WTC11 (cell line): ENCODE measurements around the gene TXNRD2. TPM values are rescaled to one million over a fixed set of nuclear protein-coding genes. Genes with fewer than 3 reads are reported as not detected.

Experiments used
- ATAC-seq: fragments of 200-7000 bp; cut with Tn5 transposase; 2 replicates; pipeline ENCODE4 v1.10.0; 2021; ENCODE audit warnings: mild to moderate bottlenecking, moderate library complexity
- CTCF ChIA-PET: fragments of 300-600 bp; sonication (Branson Sonifier 250); formaldehyde crosslinking; loops from one replicate; lab custom pipeline; 2021; ENCODE audit warnings: antibody characterized with exemption; lab: Charles Lee
- POLR2A ChIA-PET: fragments of 350-600 bp; sonication (Branson Sonifier 250); formaldehyde crosslinking; loops from one replicate; lab custom pipeline; 2021; ENCODE audit warnings: antibody characterized with exemption; lab: Charles Lee
- DNase-seq: peaks from one replicate; pipeline ENCODE4 v3.0.0; 2021; ENCODE audit warnings: low spot score
- H3K27ac Mint-ChIP-seq: 2 replicates; pipeline ENCODE4 v1.8.0; 2021; ENCODE audit warnings: mixed read lengths
- H3K27me3 Mint-ChIP-seq: 2 replicates; pipeline ENCODE4 v1.8.0; 2021; ENCODE audit warnings: low read depth, mild to moderate bottlenecking, moderate library complexity, mixed read lengths
- H3K36me3 Mint-ChIP-seq: 2 replicates; pipeline ENCODE4 v1.8.0; 2021; ENCODE audit warnings: mixed read lengths
- H3K4me1 Mint-ChIP-seq: 2 replicates; pipeline ENCODE4 v1.8.0; 2022; ENCODE audit warnings: mixed read lengths
- H3K4me3 Mint-ChIP-seq: 2 replicates; pipeline ENCODE4 v1.8.0; 2021; ENCODE audit warnings: mild to moderate bottlenecking, moderate library complexity, mixed read lengths
- H3K9me3 Mint-ChIP-seq: 2 replicates; pipeline ENCODE4 v1.8.0; 2021; ENCODE audit warnings: mixed read lengths
- ATF1 ChIP-seq: sonication (generic); formaldehyde crosslinking; IDR thresholded peaks from 2 replicates; pipeline ENCODE4 v1.8.1; 2023; ENCODE audit warnings: mild to moderate bottlenecking, moderate library complexity, missing genetic modification reagents
- CREB1 ChIP-seq: sonication (generic); formaldehyde crosslinking; IDR thresholded peaks from 2 replicates; pipeline ENCODE4 v1.8.0; 2023; ENCODE audit warnings: mild to moderate bottlenecking, missing genetic modification reagents
- FOXJ3 ChIP-seq: sonication (generic); formaldehyde crosslinking; IDR thresholded peaks from 2 replicates; pipeline ENCODE4 v1.9.0; 2021; ENCODE audit warnings: missing genetic modification reagents, mild to moderate bottlenecking, borderline replicate concordance
- FOXP1 ChIP-seq: sonication (generic); formaldehyde crosslinking; IDR thresholded peaks from 2 replicates; pipeline ENCODE4 v1.8.0; 2022; ENCODE audit warnings: missing genetic modification reagents, mild to moderate bottlenecking, moderate library complexity, borderline replicate concordance
- GRHL2 ChIP-seq: fragments of 250-450 bp; sonication (Bioruptor Pico); IDR thresholded peaks from 2 replicates; pipeline ENCODE4 v1.8.0; 2022; ENCODE audit warnings: mild to moderate bottlenecking, moderate library complexity; ENCODE audit not compliant: insufficient replicate concordance, severe bottlenecking
- IRF2 ChIP-seq: sonication (generic); formaldehyde crosslinking; IDR thresholded peaks from 2 replicates; pipeline ENCODE4 v1.8.0; 2022; ENCODE audit warnings: low read depth, missing genetic modification reagents, borderline replicate concordance
- JUN ChIP-seq: sonication (generic); formaldehyde crosslinking; IDR thresholded peaks from 2 replicates; pipeline ENCODE4 v1.8.0; 2023; ENCODE audit warnings: mild to moderate bottlenecking, missing genetic modification reagents
- OVOL2 ChIP-seq: fragments of 250-450 bp; sonication (Bioruptor Pico); IDR thresholded peaks from 2 replicates; pipeline ENCODE4 v1.9.0; 2021; ENCODE audit warnings: mild to moderate bottlenecking, borderline replicate concordance
- PRRX2 ChIP-seq: fragments of 250-450 bp; sonication (Bioruptor Pico); IDR thresholded peaks from 2 replicates; pipeline ENCODE4 v1.8.0; 2021; ENCODE audit warnings: mild to moderate bottlenecking
- SMAD3 ChIP-seq: sonication (generic); formaldehyde crosslinking; IDR thresholded peaks from 2 replicates; pipeline ENCODE4 v1.8.0; 2022; ENCODE audit warnings: missing genetic modification reagents, mild to moderate bottlenecking, borderline replicate concordance
- TCF7 ChIP-seq: sonication (generic); formaldehyde crosslinking; IDR thresholded peaks from 2 replicates; pipeline ENCODE4 v1.8.0; 2022; ENCODE audit warnings: mild to moderate bottlenecking, low read depth, missing genetic modification reagents, moderate library complexity
- ZNF396 ChIP-seq: fragments of 250-450 bp; sonication (Bioruptor Pico); IDR thresholded peaks from 2 replicates; pipeline ENCODE4 v1.8.0; 2021; ENCODE audit warnings: mild to moderate bottlenecking, moderate library complexity, borderline replicate concordance
- total RNA-seq: library from RNA; stranded (reverse); gene quantifications from 3 replicates; pipeline ENCODE4 v1.2.3, GENCODE V29; 2021
- TF ChIP-seq, protein P1 (sequence below): sonication (generic); formaldehyde crosslinking; IDR thresholded peaks from 2 replicates; pipeline ENCODE4 v1.8.0; 2023; ENCODE audit warnings: missing genetic modification reagents, mild to moderate bottlenecking, borderline replicate concordance
- TF ChIP-seq, protein P2 (sequence below): sonication (generic); formaldehyde crosslinking; IDR thresholded peaks from 2 replicates; pipeline ENCODE4 v1.8.0; 2022; ENCODE audit warnings: missing genetic modification reagents
- TF ChIP-seq, protein P3 (sequence below): sonication (generic); formaldehyde crosslinking; conservative IDR thresholded peaks from 2 replicates; pipeline ENCODE4 v1.8.1; 2023; ENCODE audit warnings: mild to moderate bottlenecking, low read depth, missing genetic modification reagents, moderate library complexity
- TF ChIP-seq, protein P4 (sequence below): sonication (generic); formaldehyde crosslinking; IDR thresholded peaks from 2 replicates; pipeline ENCODE4 v1.8.1; 2022; ENCODE audit warnings: mild to moderate bottlenecking, moderate library complexity, missing genetic modification reagents
- TF ChIP-seq, protein P5 (sequence below): sonication (generic); formaldehyde crosslinking; IDR thresholded peaks from 2 replicates; pipeline ENCODE4 v1.8.0; 2023; ENCODE audit warnings: mild to moderate bottlenecking, missing genetic modification reagents
- TF ChIP-seq, protein P6 (sequence below): sonication (generic); formaldehyde crosslinking; IDR thresholded peaks from 2 replicates; pipeline ENCODE4 v1.8.1; 2022; ENCODE audit warnings: missing genetic modification reagents, borderline replicate concordance
- TF ChIP-seq, protein P7 (sequence below): fragments of 200-600 bp; IDR thresholded peaks from 2 replicates; pipeline ENCODE4 v1.8.0; 2022; ENCODE audit warnings: antibody characterized with exemption

TXNRD2 gene
- total RNA-seq, 1 experiment from 2014 or later = 15.9 TPM

DNA sequence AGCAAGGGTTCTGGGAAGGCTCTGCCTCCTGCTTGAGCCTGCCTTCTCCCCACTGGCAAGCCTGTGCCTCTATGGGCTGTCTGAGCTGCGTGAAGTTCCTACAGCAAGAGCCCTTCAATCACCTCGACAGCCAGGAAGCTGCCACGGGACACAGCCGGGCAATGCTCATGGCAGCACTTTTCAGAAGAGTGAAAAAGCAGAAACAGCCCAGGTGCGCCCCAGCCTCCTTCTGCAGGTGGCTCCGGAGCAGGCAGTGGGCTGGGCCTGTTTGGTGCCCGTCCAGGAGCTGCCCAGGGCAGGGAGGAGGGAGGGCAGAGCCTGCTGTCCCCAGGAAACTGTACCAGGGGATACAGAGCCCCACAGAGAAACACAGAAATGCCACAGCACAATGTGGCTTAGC, 24.7 kb downstream of the TXNRD2 start:
- H3K4me1 Mint-ChIP-seq = no peaks in the 10 kb centered on the region
- CTCF ChIA-PET = interaction anchor here (1.3 to 2.6 kb wide), 4 partner anchors 31 to 186 kb away, joined by 3 to 8 read pairs (median 4); no protein-coding TSS in a partner anchor
- TF ChIP-seq, protein P1, sequence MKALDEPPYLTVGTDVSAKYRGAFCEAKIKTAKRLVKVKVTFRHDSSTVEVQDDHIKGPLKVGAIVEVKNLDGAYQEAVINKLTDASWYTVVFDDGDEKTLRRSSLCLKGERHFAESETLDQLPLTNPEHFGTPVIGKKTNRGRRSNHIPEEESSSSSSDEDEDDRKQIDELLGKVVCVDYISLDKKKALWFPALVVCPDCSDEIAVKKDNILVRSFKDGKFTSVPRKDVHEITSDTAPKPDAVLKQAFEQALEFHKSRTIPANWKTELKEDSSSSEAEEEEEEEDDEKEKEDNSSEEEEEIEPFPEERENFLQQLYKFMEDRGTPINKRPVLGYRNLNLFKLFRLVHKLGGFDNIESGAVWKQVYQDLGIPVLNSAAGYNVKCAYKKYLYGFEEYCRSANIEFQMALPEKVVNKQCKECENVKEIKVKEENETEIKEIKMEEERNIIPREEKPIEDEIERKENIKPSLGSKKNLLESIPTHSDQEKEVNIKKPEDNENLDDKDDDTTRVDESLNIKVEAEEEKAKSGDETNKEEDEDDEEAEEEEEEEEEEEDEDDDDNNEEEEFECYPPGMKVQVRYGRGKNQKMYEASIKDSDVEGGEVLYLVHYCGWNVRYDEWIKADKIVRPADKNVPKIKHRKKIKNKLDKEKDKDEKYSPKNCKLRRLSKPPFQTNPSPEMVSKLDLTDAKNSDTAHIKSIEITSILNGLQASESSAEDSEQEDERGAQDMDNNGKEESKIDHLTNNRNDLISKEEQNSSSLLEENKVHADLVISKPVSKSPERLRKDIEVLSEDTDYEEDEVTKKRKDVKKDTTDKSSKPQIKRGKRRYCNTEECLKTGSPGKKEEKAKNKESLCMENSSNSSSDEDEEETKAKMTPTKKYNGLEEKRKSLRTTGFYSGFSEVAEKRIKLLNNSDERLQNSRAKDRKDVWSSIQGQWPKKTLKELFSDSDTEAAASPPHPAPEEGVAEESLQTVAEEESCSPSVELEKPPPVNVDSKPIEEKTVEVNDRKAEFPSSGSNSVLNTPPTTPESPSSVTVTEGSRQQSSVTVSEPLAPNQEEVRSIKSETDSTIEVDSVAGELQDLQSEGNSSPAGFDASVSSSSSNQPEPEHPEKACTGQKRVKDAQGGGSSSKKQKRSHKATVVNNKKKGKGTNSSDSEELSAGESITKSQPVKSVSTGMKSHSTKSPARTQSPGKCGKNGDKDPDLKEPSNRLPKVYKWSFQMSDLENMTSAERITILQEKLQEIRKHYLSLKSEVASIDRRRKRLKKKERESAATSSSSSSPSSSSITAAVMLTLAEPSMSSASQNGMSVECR (CRISPR knock-in tag) = no peak
- TF ChIP-seq, protein P2, sequence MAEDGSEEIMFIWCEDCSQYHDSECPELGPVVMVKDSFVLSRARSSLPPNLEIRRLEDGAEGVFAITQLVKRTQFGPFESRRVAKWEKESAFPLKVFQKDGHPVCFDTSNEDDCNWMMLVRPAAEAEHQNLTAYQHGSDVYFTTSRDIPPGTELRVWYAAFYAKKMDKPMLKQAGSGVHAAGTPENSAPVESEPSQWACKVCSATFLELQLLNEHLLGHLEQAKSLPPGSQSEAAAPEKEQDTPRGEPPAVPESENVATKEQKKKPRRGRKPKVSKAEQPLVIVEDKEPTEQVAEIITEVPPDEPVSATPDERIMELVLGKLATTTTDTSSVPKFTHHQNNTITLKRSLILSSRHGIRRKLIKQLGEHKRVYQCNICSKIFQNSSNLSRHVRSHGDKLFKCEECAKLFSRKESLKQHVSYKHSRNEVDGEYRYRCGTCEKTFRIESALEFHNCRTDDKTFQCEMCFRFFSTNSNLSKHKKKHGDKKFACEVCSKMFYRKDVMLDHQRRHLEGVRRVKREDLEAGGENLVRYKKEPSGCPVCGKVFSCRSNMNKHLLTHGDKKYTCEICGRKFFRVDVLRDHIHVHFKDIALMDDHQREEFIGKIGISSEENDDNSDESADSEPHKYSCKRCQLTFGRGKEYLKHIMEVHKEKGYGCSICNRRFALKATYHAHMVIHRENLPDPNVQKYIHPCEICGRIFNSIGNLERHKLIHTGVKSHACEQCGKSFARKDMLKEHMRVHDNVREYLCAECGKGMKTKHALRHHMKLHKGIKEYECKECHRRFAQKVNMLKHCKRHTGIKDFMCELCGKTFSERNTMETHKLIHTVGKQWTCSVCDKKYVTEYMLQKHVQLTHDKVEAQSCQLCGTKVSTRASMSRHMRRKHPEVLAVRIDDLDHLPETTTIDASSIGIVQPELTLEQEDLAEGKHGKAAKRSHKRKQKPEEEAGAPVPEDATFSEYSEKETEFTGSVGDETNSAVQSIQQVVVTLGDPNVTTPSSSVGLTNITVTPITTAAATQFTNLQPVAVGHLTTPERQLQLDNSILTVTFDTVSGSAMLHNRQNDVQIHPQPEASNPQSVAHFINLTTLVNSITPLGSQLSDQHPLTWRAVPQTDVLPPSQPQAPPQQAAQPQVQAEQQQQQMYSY = no peak
- TF ChIP-seq, protein P3, sequence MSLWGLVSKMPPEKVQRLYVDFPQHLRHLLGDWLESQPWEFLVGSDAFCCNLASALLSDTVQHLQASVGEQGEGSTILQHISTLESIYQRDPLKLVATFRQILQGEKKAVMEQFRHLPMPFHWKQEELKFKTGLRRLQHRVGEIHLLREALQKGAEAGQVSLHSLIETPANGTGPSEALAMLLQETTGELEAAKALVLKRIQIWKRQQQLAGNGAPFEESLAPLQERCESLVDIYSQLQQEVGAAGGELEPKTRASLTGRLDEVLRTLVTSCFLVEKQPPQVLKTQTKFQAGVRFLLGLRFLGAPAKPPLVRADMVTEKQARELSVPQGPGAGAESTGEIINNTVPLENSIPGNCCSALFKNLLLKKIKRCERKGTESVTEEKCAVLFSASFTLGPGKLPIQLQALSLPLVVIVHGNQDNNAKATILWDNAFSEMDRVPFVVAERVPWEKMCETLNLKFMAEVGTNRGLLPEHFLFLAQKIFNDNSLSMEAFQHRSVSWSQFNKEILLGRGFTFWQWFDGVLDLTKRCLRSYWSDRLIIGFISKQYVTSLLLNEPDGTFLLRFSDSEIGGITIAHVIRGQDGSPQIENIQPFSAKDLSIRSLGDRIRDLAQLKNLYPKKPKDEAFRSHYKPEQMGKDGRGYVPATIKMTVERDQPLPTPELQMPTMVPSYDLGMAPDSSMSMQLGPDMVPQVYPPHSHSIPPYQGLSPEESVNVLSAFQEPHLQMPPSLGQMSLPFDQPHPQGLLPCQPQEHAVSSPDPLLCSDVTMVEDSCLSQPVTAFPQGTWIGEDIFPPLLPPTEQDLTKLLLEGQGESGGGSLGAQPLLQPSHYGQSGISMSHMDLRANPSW (CRISPR knock-in tag) = no peak
- no peak for TF ChIP-seq SMAD3 (CRISPR knock-in tag)
- no peak for TF ChIP-seq OVOL2 (CRISPR knock-in tag)
- TF ChIP-seq FOXP1 (CRISPR knock-in tag) = no peak
- no peak for TF ChIP-seq JUN (CRISPR knock-in tag)
- no peak for TF ChIP-seq TCF7
- TF ChIP-seq PRRX2 = no peak
- no peak for TF ChIP-seq GRHL2 (CRISPR knock-in tag)
- TF ChIP-seq ATF1 = no peak
- TF ChIP-seq FOXJ3 (CRISPR knock-in tag) = no peak
- TF ChIP-seq, protein P4, sequence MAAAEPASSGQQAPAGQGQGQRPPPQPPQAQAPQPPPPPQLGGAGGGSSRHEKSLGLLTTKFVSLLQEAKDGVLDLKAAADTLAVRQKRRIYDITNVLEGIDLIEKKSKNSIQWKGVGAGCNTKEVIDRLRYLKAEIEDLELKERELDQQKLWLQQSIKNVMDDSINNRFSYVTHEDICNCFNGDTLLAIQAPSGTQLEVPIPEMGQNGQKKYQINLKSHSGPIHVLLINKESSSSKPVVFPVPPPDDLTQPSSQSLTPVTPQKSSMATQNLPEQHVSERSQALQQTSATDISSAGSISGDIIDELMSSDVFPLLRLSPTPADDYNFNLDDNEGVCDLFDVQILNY (CRISPR knock-in tag) = no peak
- no peak for TF ChIP-seq ZNF396
- TF ChIP-seq IRF2 (CRISPR knock-in tag) = no peak
- TF ChIP-seq, protein P5, sequence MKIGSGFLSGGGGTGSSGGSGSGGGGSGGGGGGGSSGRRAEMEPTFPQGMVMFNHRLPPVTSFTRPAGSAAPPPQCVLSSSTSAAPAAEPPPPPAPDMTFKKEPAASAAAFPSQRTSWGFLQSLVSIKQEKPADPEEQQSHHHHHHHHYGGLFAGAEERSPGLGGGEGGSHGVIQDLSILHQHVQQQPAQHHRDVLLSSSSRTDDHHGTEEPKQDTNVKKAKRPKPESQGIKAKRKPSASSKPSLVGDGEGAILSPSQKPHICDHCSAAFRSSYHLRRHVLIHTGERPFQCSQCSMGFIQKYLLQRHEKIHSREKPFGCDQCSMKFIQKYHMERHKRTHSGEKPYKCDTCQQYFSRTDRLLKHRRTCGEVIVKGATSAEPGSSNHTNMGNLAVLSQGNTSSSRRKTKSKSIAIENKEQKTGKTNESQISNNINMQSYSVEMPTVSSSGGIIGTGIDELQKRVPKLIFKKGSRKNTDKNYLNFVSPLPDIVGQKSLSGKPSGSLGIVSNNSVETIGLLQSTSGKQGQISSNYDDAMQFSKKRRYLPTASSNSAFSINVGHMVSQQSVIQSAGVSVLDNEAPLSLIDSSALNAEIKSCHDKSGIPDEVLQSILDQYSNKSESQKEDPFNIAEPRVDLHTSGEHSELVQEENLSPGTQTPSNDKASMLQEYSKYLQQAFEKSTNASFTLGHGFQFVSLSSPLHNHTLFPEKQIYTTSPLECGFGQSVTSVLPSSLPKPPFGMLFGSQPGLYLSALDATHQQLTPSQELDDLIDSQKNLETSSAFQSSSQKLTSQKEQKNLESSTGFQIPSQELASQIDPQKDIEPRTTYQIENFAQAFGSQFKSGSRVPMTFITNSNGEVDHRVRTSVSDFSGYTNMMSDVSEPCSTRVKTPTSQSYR (CRISPR knock-in tag) = no peak
- no peak for TF ChIP-seq CREB1
- TF ChIP-seq, protein P6, sequence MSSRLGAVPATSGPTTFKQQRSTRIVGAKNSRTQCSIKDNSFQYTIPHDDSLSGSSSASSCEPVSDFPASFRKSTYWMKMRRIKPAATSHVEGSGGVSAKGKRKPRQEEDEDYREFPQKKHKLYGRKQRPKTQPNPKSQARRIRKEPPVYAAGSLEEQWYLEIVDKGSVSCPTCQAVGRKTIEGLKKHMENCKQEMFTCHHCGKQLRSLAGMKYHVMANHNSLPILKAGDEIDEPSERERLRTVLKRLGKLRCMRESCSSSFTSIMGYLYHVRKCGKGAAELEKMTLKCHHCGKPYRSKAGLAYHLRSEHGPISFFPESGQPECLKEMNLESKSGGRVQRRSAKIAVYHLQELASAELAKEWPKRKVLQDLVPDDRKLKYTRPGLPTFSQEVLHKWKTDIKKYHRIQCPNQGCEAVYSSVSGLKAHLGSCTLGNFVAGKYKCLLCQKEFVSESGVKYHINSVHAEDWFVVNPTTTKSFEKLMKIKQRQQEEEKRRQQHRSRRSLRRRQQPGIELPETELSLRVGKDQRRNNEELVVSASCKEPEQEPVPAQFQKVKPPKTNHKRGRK = no peak
- TF ChIP-seq, protein P7, sequence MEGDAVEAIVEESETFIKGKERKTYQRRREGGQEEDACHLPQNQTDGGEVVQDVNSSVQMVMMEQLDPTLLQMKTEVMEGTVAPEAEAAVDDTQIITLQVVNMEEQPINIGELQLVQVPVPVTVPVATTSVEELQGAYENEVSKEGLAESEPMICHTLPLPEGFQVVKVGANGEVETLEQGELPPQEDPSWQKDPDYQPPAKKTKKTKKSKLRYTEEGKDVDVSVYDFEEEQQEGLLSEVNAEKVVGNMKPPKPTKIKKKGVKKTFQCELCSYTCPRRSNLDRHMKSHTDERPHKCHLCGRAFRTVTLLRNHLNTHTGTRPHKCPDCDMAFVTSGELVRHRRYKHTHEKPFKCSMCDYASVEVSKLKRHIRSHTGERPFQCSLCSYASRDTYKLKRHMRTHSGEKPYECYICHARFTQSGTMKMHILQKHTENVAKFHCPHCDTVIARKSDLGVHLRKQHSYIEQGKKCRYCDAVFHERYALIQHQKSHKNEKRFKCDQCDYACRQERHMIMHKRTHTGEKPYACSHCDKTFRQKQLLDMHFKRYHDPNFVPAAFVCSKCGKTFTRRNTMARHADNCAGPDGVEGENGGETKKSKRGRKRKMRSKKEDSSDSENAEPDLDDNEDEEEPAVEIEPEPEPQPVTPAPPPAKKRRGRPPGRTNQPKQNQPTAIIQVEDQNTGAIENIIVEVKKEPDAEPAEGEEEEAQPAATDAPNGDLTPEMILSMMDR = no peak

More for the DNA sequence above, 24.7 kb downstream of the TXNRD2 start:
- POLR2A ChIA-PET = no interaction called here
- no peak for DNase-seq
- H3K27ac Mint-ChIP-seq = no peak overlapping the region
- ATAC-seq = no peak
- peaks cover 9% of the 10 kb centered on the region for H3K9me3 Mint-ChIP-seq
- no peaks in the 10 kb centered on the region for H3K27me3 Mint-ChIP-seq
- H3K4me3 Mint-ChIP-seq = no peak overlapping the region
- H3K36me3 Mint-ChIP-seq = peaks cover 17% of the 10 kb centered on the region
